Measurements from ENCODE around the gene PPID. TPM values are rescaled to one million over a fixed set of nuclear protein-coding genes. Genes with fewer than 3 reads are reported as not detected.

Gene PPID
- total RNA-seq, 2 donors from 2014 or later = 20.3 to 48.5 TPM

DNA sequence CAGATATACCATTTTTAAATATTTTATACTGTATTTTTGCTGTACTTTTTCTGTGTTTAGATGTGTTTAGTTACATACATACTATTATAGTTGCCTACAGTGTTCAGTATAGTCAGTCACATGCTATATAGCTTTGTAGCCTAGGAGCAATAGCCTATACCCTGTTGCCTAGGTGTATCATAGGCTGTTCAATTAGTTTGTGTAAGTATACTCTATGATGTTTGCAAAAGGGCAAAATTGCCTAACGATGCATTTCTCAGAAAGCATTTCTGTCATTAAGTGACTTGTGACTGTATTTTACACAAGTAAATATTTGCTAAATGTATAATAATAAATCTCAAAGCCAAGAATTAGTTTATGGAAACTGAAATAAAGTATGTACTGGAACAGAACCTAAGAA is 41.6 kb downstream of the PPID start:
- H3K36me3 ChIP-seq = no peaks in the 10 kb centered on the region

DNA sequence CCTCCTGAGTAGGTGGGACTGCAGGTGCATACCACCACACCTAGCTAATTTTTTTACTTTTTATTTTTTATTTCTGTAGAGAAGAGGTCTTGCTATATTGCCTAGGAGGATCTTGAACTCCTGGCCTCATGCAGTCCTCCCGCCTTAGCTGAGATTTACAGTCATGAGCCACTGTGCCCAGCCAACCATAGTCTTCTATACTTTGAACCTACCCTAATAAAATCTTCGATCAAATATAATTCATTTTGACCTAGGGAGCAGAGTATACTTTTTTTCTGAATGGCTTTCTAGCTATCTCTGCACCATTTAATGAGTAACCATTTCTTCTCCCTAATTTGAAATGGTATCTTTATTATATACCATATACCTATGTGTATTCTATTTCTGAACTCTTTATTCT is 44.4 kb downstream of the PPID start:
- no peak for DNase-seq

More for the DNA sequence above, 41.6 kb downstream of the PPID start:
- Histone ChIP-seq H3K4me1 (no peaks in the 10 kb centered on the region), H3K27ac (no peak overlapping the region), H3K9ac (ENCODE audit: low read depth in 2 of 2, low read length in 2 of 2) (no peak overlapping the region), H3K4me3 (no peak overlapping the region), H3K9me3 (no peaks in the 10 kb centered on the region), H3K27me3 (no peaks in the 10 kb centered on the region)
- TF ChIP-seq, protein P1, sequence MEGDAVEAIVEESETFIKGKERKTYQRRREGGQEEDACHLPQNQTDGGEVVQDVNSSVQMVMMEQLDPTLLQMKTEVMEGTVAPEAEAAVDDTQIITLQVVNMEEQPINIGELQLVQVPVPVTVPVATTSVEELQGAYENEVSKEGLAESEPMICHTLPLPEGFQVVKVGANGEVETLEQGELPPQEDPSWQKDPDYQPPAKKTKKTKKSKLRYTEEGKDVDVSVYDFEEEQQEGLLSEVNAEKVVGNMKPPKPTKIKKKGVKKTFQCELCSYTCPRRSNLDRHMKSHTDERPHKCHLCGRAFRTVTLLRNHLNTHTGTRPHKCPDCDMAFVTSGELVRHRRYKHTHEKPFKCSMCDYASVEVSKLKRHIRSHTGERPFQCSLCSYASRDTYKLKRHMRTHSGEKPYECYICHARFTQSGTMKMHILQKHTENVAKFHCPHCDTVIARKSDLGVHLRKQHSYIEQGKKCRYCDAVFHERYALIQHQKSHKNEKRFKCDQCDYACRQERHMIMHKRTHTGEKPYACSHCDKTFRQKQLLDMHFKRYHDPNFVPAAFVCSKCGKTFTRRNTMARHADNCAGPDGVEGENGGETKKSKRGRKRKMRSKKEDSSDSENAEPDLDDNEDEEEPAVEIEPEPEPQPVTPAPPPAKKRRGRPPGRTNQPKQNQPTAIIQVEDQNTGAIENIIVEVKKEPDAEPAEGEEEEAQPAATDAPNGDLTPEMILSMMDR (IDR thresholded peaks at IDR 0.05) = no peak
- no peak for DNase-seq
- intact Hi-C loops (cut with DNase I) = no loop called here

DNA sequence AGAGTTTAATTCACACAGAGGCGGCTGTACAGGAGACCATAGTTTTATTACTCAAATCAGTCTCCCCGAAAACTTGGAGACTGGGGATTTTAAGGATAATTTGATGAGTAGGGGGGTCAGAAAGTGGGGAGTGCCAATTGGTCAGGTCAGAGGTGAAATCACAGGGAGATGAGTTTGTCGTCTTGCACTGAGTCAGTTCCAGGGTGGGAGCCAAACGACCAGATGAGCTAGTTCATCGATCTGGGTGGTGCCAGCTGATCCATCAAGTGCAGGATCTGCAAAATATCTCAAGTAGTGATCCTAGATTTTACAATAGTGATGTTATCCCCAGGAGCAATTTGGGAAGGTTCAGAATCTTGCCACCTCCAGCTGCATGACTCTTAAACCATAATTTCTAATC is 47.1 kb downstream of the PPID start:
- no peak for DNase-seq
- no peak overlapping the region for H3K27ac ChIP-seq
- H3K4me3 ChIP-seq = no peak overlapping the region
- intact Hi-C loops (cut with DNase I) = no loop called here
- no peaks in the 10 kb centered on the region for H3K4me1 ChIP-seq
- no peaks in the 10 kb centered on the region for H3K36me3 ChIP-seq
- no peaks in the 10 kb centered on the region for H3K9me3 ChIP-seq
- no peaks in the 10 kb centered on the region for H3K27me3 ChIP-seq
- TF ChIP-seq, protein P1 (IDR thresholded peaks at IDR 0.05) = no peak
- H3K9ac ChIP-seq (ENCODE audit: low read depth in 2 of 2, low read length in 2 of 2) = no peak overlapping the region

More for the DNA sequence above, 44.4 kb downstream of the PPID start:
- Histone ChIP-seq H3K4me1 (no peaks in the 10 kb centered on the region), H3K27ac (no peak overlapping the region), H3K9ac (ENCODE audit: low read depth in 2 of 2, low read length in 2 of 2) (no peak overlapping the region), H3K9me3 (no peaks in the 10 kb centered on the region), H3K4me3 (no peak overlapping the region), H3K27me3 (no peaks in the 10 kb centered on the region), H3K36me3 (no peaks in the 10 kb centered on the region)
- intact Hi-C loops (cut with DNase I) = no loop called here
- TF ChIP-seq, protein P1 (IDR thresholded peaks at IDR 0.05) = no peak

DNA sequence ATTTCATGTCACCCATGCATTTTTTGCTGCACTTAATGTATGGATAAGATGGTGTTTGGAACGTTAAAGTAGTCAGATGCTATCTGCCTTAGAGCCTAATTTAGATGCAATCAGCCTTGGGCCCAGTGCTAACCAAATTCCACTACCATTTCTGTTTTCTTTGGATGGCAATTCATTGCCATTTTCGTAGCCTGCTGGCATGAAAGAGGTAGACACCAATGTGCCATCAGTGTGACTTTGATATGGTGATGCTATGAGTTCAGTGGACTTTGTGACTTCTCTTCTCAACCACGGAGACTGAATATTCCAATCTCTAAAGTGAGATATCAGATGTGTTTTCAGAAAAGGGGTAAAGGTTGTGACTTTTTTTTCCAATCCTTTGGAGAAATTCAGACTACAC is 49.6 kb downstream of the PPID start:
- Histone ChIP-seq H3K9me3 (no peaks in the 10 kb centered on the region), H3K36me3 (no peaks in the 10 kb centered on the region), H3K4me1 (peaks cover 8% of the 10 kb centered on the region), H3K4me3 (no peak overlapping the region), H3K9ac (ENCODE audit: low read depth in 2 of 2, low read length in 2 of 2) (no peak overlapping the region), H3K27ac (no peak overlapping the region), H3K27me3 (no peaks in the 10 kb centered on the region)
- TF ChIP-seq, protein P1 (IDR thresholded peaks at IDR 0.05) = no peak
- no peak for DNase-seq
- intact Hi-C loops (cut with DNase I) = no loop called here

DNA sequence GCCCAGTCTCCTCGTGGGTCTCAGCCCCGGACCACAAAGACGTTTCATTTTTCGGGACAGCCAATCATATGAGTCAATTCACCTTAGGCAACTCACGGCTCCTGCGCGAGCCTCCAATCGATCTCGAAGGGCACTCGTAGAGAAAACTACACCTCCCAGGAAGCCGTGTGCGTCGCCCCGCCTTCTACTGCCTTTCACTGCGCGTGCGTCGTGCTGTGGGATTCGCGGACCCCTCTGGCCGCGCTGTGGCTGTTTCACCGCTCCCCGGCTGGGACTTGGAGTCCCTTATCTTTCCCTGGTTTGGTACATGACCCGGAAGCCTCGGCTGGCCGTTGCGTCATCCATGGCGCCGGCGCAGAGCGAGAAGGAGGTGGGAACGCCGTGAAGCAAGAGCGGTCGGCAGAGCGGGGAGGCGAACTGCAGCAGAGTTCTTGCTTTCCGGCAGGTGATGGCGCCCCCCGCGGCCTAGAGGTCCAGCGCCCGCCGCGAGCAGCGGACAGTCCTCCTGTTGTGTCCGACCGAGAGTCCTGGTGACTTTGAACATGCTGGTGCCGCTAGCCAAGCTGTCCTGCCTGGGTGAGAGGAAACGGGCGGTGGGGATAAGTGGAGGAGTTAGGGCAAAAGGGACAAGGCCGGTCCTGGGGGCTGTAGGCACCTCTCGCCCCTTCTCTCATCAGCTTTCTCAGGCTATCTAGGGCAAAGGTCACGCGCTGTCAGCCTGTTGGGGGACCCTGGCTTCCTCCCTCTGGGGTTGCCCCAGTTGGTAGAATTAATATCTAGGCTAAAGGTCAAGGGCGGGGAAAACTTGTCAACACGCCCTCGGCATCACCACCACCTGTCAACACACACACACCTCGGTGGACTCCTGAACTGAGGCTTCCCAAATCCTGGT is 51.0 kb downstream of the PPID start, which contains the start of gene ETFDH:
Gene ETFDH (plus strand): TSS at position 382 of the 892 bp plus-strand sequence. CDS start 161 bp downstream, at position 543.
- Histone ChIP-seq H3K4me3 (peak within 1 kb of the TSS; percentile 89), H3K27ac (peak within 1 kb of the TSS; percentile 95), H3K36me3 (no peaks in the 10 kb centered on the region), H3K9me3 (no peaks in the 10 kb centered on the region), H3K9ac (ENCODE audit: low read depth in 2 of 2, low read length in 2 of 2) (peak within 1 kb of the TSS; percentile 96), H3K4me1 (peaks cover 8% of the 10 kb centered on the region), H3K27me3 (no peaks in the 10 kb centered on the region)
- TF ChIP-seq, protein P1 (IDR thresholded peaks at IDR 0.05) = peak; percentile 34
- DNase-seq = peak; percentile 99
- intact Hi-C loops (cut with DNase I) = no loop called here

All from colonic mucosa (tissue), 4 donors.